Lower lobe of right lung (tissue), 2 donors: ENCODE data around the gene C16orf90. TPM values are rescaled to one million over a fixed set of nuclear protein-coding genes. Genes with fewer than 3 reads are reported as not detected.
"Not testable (repeated sequence)": the region's sequence is repeated elsewhere in the genome, so short reads cannot be mapped to it uniquely, and the experiment has no call there.

Experiments
- ATAC-seq, 2 donors: fragments of 200-7000 bp; cut with Tn5 transposase; one replicate each; pipeline ENCODE4 v1.9.1; 2020 to 2022; ENCODE audit warnings: mild to moderate bottlenecking in 2 of 2, moderate library complexity in 2 of 2
- DNase-seq: peaks from one replicate; pipeline ENCODE4 v3.0.0-alpha.2; 2020
- H3K27ac ChIP-seq: fragments of 200-600 bp; one replicate; pipeline ENCODE4 v1.8.0; 2022
- H3K27me3 ChIP-seq: fragments of 200-600 bp; one replicate; pipeline ENCODE4 v1.8.0; 2022; ENCODE audit warnings: low read depth
- H3K36me3 ChIP-seq: fragments of 200-600 bp; one replicate; pipeline ENCODE4 v1.8.0; 2022; ENCODE audit warnings: mild to moderate bottlenecking
- H3K4me1 ChIP-seq: fragments of 200-600 bp; one replicate; pipeline ENCODE4 v1.8.0; 2022
- H3K4me3 ChIP-seq: fragments of 200-600 bp; one replicate; pipeline ENCODE4 v1.8.0; 2022; ENCODE audit warnings: mild to moderate bottlenecking
- H3K9me3 ChIP-seq: fragments of 200-600 bp; one replicate; pipeline ENCODE4 v1.8.0; 2022
- CTCF ChIP-seq: fragments of 200-600 bp; IDR thresholded peaks from one replicate; pipeline ENCODE4 v1.8.0; 2022; ENCODE audit warnings: antibody characterized with exemption, mild to moderate bottlenecking
- intact Hi-C: fragments of 100-400 bp; cut with DNase I; formaldehyde crosslinking; loops from one replicate; pipeline ENCODE4 v1.11.0; 2022
- total RNA-seq: library from RNA; stranded (reverse); fragmentation: NEBNext Ultra II Directional; extraction: Animal tissue kit (Norgen Biotek cat#: 25700); gene quantifications from one replicate; pipeline ENCODE4 v1.2.1, GENCODE V29; 2021
- donor health status: DM: no; HTN: yes; CAD: no; lungs with severe emphysema.

C16orf90 gene
- total RNA-seq, 1 donor from 2014 or later = not detected

GRCh38 chr16:3479654-3480216, 15.6 kb downstream of the C16orf90 start:
- Histone ChIP-seq H3K9me3 (no peaks in the 10 kb centered on the region), H3K4me3 (no peak overlapping the region), H3K4me1 (no peaks in the 10 kb centered on the region), H3K36me3 (peaks cover 72% of the 10 kb centered on the region), H3K27ac (no peak overlapping the region), H3K27me3 (no peaks in the 10 kb centered on the region)
- intact Hi-C loops = no loop called here
- DNase-seq = no peak
- no peak for ATAC-seq
- no peak for TF ChIP-seq CTCF

GRCh38 chr16:3478242-3478925, 16.9 kb downstream of the C16orf90 start:
- peaks cover 63% of the 10 kb centered on the region for H3K36me3 ChIP-seq
- no peaks in the 10 kb centered on the region for H3K27me3 ChIP-seq
- no peak for TF ChIP-seq CTCF
- H3K4me1 ChIP-seq = peaks cover 9% of the 10 kb centered on the region
- DNase-seq (no peak), ATAC-seq (no peak)
- H3K9me3 ChIP-seq = no peaks in the 10 kb centered on the region
- intact Hi-C loops = no loop called here
- no peak overlapping the region for H3K4me3 ChIP-seq
- H3K27ac ChIP-seq = no peak overlapping the region

DNA sequence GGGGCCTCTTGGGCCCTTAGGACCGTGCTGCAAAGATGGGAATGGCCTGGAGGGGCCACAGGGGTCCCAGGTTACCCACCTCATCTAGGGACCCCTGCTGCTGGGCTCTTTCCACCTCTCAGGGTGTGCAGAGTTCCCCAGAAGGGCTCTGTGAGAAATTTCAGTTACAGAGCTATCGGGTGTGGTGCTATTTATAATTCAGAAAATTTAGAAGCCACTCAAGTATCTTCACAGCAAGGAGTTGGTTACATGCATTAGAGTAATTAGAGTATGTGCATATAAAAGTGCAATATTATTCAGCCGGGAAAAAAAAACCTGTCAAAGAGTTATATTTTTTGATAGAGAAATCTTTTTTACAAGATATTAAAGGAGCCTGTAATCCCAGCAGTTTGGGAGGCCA, 18.9 kb downstream of the C16orf90 start:
- no peak overlapping the region for H3K4me3 ChIP-seq
- no peak for ATAC-seq
- no peak for DNase-seq
- H3K36me3 ChIP-seq = peaks cover 52% of the 10 kb centered on the region
- no peaks in the 10 kb centered on the region for H3K9me3 ChIP-seq
- intact Hi-C loops = no loop called here
- H3K27ac ChIP-seq = no peak overlapping the region
- peaks cover 9% of the 10 kb centered on the region for H3K4me1 ChIP-seq
- H3K27me3 ChIP-seq = no peaks in the 10 kb centered on the region
- TF ChIP-seq CTCF = no peak

GRCh38 chr16:3475604-3476375, 19.5 kb downstream of the C16orf90 start:
- peaks cover 47% of the 10 kb centered on the region for H3K36me3 ChIP-seq
- no peaks in the 10 kb centered on the region for H3K27me3 ChIP-seq
- H3K4me3 ChIP-seq = no peak overlapping the region
- H3K4me1 ChIP-seq = peaks cover 9% of the 10 kb centered on the region
- H3K9me3 ChIP-seq = no peaks in the 10 kb centered on the region
- TF ChIP-seq CTCF = no peak
- intact Hi-C loops = no loop called here
- DNase-seq (no peak), ATAC-seq (peak in 1 of 2 donors; percentile 19)
- no peak overlapping the region for H3K27ac ChIP-seq

DNA sequence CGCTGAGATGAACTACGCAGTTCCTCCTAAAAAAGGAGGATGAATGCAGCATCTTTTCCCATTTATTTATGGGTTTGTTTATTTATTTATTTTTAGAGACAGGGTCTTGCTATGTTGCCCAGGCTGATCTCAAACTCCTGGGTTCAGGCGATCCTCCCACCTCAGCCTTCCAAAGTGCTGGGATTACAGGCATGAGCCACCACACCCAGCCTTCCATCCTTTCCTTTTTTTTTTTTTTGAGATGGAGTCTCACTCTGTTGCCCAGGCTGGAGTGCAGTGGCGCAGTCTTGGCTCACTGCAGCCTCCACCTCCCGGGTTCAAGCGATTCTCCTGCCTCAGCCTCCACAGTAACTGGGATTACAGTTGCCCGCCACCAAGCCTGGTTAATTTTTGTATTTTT, 20.4 kb downstream of the C16orf90 start:
- DNase-seq, H3K27me3 ChIP-seq, H3K4me1 ChIP-seq, H3K27ac ChIP-seq, H3K9me3 ChIP-seq, ATAC-seq, H3K4me3 ChIP-seq, intact Hi-C loops: not testable (repeated sequence)
- H3K36me3 ChIP-seq = peaks cover 45% of the 10 kb centered on the region
